ENCODE data around the gene CCNL1.
"Not testable (repeated sequence)": the region's sequence is repeated elsewhere in the genome, so short reads cannot be mapped to it uniquely, and the experiment has no call there.

Gene CCNL1

GRCh38 chr3:157182879-157183278 lies 22.9 kb upstream of the CCNL1 start:
- no peaks in the 10 kb centered on the region for H3K27me3 ChIP-seq (ENCODE audit: control insufficient read depth, insufficient read depth, low read length)
- H3K4me3 ChIP-seq (ENCODE audit: low read depth, low read length), result no peak overlapping the region
- TF ChIP-seq CTCF (IDR thresholded peaks at IDR 0.05), result no peak
- H3K36me3 ChIP-seq (ENCODE audit: control insufficient read depth, insufficient read depth, low read length), result no peaks in the 10 kb centered on the region
- H3K9ac ChIP-seq, result no peak overlapping the region
- no peaks in the 10 kb centered on the region for H3K9me3 ChIP-seq (ENCODE audit: control insufficient read depth, low read length)
- H3K4me1 ChIP-seq, result no peaks in the 10 kb centered on the region
- H3K27ac ChIP-seq, result no peak overlapping the region
- no peak overlapping the region for H2AFZ ChIP-seq
- no peak overlapping the region for H3K4me2 ChIP-seq (ENCODE audit: low read length)
- H3K79me2 ChIP-seq, result peaks cover 4% of the 10 kb centered on the region

- Histone ChIP-seq H3K4me2 (ENCODE audit: low read length) (no peak overlapping the region), H2AFZ (no peak overlapping the region), H3K4me3 (ENCODE audit: low read depth, low read length) (no peak overlapping the region), H3K79me2 (peaks cover 7% of the 10 kb centered on the region), H3K4me1 (peaks cover 4% of the 10 kb centered on the region), H3K36me3 (ENCODE audit: control insufficient read depth, insufficient read depth, low read length) (no peaks in the 10 kb centered on the region), H3K27me3 (ENCODE audit: control insufficient read depth, insufficient read depth, low read length) (no peaks in the 10 kb centered on the region), H3K9ac (no peak overlapping the region), H3K27ac (no peak overlapping the region), H3K9me3 (ENCODE audit: control insufficient read depth, low read length) (no peaks in the 10 kb centered on the region)
- TF ChIP-seq CTCF (IDR thresholded peaks at IDR 0.05), result no peak
These were observed 20.3 kb upstream of the CCNL1 start for GRCh38 chr3:157180262-157180661.

- TF ChIP-seq CTCF (IDR thresholded peaks at IDR 0.05), result no peak
- peaks cover 4% of the 10 kb centered on the region for H3K4me1 ChIP-seq
- H3K79me2 ChIP-seq, result peaks cover 7% of the 10 kb centered on the region
- H3K36me3 ChIP-seq (ENCODE audit: control insufficient read depth, insufficient read depth, low read length), result no peaks in the 10 kb centered on the region
- no peak overlapping the region for H3K9ac ChIP-seq
- no peak overlapping the region for H3K4me3 ChIP-seq (ENCODE audit: low read depth, low read length)
- no peak overlapping the region for H3K4me2 ChIP-seq (ENCODE audit: low read length)
- H3K27me3 ChIP-seq (ENCODE audit: control insufficient read depth, insufficient read depth, low read length), result no peaks in the 10 kb centered on the region
- H2AFZ ChIP-seq, result no peak overlapping the region
- no peaks in the 10 kb centered on the region for H3K9me3 ChIP-seq (ENCODE audit: control insufficient read depth, low read length)
- H3K27ac ChIP-seq, result no peak overlapping the region
These were observed 19.4 kb upstream of the CCNL1 start for GRCh38 chr3:157179365-157179803.

GRCh38 chr3:157178503-157179364 lies 18.8 kb upstream of the CCNL1 start:
- not testable (repeated sequence) for H3K4me2 ChIP-seq (ENCODE audit: low read length); H3K4me3 ChIP-seq (ENCODE audit: low read depth, low read length); H3K27me3 ChIP-seq (ENCODE audit: control insufficient read depth, insufficient read depth, low read length); H3K79me2 ChIP-seq; H3K9me3 ChIP-seq (ENCODE audit: control insufficient read depth, low read length); H3K9ac ChIP-seq; H3K4me1 ChIP-seq; H2AFZ ChIP-seq; H3K36me3 ChIP-seq (ENCODE audit: control insufficient read depth, insufficient read depth, low read length); H3K27ac ChIP-seq

- not testable (repeated sequence) for H3K4me1 ChIP-seq; H2AFZ ChIP-seq; H3K9ac ChIP-seq; H3K4me3 ChIP-seq (ENCODE audit: low read depth, low read length); H3K27me3 ChIP-seq (ENCODE audit: control insufficient read depth, insufficient read depth, low read length); H3K79me2 ChIP-seq; H3K36me3 ChIP-seq (ENCODE audit: control insufficient read depth, insufficient read depth, low read length); H3K27ac ChIP-seq; H3K4me2 ChIP-seq (ENCODE audit: low read length); H3K9me3 ChIP-seq (ENCODE audit: control insufficient read depth, low read length)
These were observed 18.0 kb upstream of the CCNL1 start for GRCh38 chr3:157177801-157178453.

Measured in parathyroid adenoma (tissue), 2 donors.